HG02763 (cell line): ENCODE measurements around the gene MIEF1.

Source experiments
- ATAC-seq: cut with Tn5 transposase; IDR thresholded peaks from one replicate; pipeline ENCODE4 v1.9.1; 2021; ENCODE audit warnings: mild to moderate bottlenecking, moderate library complexity; ENCODE audit not compliant: unreplicated experiment

Gene MIEF1

DNA sequence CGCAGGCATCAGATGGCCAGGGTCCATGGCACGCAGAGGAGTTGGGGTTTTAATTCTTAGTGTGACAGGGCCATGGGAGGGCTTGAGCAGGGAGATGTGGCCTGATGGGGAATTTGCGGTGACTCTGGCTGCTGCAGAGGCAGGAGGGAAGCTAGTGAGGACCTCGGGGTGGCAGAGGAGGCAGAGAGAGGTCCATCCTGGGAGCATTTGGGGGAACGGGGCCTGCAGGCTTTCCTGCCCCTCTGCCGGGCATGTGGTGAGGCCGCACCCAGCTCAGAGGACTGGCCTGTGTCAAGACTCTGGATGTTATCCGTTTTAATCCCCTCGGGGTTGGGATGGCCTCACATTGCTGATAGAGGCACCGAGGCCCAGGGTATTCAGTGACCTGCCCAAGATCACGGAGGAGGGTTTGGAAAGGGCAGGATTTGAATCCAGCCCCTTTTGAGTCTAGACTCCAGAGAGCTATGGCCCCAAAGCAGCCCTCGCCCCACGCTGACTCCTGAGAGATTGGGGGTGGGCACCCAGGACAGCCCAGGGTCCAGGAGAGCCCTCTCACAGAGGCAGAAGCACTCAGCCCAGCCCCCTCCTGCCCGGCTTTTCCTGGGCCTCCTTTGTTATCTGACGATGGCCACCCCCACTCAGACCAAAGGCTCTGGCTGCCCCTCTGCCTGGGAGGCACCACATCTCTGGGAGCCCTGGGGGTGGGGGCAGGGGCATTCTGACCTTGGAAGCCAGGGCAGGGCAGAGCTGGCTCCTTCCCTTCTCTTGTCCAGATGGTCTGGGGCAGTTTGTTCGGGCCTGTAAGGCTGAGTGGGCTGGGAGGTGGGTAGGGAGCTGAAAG, 31.4 kb upstream of the MIEF1 start:
- ATAC-seq = no peak

DNA sequence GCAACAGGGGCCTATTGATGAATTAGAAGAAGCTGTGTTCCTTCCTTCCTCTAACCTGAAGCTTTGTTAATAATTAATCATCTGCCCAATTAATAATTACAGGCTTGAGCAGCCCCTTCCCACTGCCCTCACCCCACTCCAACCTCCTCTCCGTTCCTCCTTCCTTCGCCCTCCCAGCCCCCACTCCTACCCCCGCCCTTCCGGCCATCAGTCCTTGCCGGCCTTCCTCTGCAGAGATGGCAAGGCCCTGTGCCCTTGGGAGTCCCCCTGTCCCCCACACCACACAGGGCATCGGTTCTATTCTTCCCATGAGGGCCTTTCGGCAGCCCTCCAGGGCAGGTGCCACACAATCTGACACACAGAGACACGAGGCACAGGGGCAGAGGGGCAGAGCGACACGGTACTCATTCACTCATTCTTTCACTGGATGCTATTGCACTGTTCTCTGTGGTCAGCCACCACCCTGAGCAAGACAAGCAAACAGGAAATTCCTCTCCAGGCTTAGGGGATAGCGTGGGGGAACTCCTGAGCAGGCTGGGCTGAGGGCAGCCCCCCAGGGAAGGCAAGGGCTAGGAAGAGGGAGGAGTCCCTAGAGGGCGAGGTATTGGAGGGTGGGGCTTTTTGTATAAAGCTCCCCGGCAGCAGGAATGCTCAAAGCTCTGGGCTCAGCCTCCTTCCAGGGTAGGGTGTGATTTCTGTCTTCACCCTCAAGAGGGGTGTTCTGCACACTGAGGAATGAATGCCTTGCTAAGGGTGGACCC, 30.5 kb upstream of the MIEF1 start:
- ATAC-seq = no peak

DNA sequence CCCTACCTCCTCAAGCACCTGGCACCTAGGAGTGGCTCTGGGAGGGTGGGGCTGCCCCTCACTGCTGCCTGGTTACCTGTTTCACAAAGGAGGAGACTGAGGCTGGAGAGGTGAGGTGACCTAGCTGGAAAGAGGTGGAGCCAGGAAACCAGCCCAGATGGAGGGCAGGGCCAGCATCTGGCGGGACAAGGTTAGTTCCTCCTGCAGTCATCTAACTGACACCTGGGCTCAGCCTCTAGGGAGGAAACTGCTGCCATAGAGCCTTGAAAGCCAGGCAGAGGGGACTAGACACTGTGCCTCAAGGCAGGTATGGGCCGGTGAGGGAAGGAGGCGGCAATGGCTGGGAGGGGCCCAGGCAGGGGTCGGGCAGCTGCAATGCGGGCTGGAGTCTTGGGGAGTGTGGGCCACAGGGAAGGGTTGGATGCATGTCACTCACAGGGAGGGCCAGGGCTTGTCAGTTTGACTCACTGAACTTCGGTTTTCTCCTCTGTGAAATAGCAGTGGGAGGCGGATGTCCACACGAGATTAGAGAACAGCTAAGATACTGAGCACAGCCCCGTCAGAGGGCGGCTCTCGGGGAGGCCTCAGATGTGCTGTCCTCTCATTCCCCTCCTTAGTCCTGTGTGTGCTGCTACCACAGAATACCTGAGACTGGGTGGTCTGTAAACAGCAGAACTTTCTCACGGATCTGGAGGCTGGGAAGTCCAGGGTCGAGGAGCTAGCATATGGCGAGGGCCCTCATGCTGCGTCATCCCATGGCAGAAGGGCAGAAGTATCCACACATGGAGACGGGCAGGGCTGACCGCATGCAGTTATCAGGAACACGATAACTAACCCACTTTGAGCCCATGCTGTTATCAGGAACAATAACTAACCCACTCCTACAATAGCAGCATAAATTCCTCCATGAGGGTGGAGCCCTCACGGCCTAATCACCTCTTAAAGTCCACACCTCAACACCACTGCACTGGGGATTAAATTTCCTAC, 29.2 kb upstream of the MIEF1 start:
- ATAC-seq = no peak

GRCh38 chr22:39473851-39474250, 28.2 kb upstream of the MIEF1 start:
- no peak for ATAC-seq

DNA sequence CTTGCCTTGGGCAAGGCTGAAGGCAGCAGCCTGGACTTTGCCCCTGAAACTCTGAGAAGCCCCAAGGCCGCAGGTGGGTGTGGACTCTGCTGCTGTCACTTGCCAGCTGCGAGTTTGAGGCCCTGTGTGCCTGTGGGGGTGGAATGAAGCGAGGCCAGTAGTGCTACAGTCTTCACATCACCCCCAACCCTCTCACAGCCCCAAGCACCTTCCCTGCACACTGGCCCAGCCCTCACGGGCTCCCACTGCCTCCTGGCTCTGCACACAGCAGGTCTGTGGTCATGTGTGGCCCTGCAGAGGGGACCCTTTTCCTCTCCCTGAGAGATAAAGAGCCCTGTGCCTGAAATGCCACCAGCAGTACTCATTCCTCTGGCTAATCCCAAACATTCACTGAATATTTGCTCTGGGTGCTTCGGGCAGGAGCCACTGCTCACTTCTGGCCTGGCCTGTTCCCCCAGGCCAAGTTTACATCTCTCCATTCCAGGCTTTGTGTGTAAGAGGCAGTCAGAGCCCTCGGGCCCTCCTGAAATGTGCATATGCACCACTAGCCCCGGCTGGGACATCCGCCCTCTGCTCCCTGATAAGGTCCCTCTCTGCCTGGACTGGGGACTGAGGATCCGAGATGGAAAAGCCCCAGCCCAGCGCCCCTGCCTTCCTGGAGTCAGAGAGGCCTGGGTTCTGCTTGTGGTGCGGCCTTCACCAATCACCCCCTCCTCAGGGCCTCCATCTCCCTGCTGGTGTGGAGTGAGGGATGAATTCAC, 27.6 kb upstream of the MIEF1 start:
- no peak for ATAC-seq

DNA sequence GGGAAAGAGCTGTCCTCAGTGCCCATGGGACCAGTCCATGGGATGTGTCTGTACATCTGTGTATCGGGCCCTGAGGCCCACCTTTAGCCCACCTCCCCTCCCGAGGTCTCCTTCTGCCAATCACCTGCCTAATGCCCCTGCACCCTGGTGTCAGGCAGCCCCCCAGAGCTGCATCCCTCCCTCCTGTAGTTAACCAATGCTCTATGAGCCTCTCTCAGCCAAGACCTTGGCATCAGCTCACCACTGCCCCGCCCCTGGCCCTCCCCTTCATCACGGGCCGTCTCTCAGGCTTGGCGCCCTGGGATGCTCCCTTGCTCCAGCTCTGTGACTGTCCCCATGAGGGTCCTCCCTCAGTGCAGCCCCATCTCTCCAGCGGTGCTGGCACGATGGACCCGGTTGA, 26.8 kb upstream of the MIEF1 start:
- ATAC-seq = no peak

DNA sequence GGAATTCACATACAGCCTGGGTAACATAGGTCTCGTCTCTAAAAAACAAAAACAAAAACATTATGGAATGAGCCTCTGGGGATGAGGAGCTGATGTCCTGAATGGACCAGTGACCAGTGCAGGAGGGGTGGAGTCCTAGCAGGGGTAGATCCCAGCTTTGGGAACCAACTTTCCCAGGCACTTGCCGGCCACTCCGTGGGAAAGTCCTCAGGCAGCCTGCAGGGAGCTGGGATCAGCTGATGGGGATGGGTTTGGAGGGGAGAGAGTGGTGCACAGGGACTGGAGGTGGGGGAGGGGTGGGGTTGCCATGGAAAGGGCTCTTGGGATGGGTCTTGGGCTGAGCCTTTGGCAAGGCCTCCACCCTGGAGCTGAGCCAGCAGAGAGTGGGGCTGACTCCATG, 26.2 kb upstream of the MIEF1 start:
- no peak for ATAC-seq

- no peak for ATAC-seq
Measured at GRCh38 chr22:39476664-39477063, 25.4 kb upstream of the MIEF1 start.

GRCh38 chr22:39477542-39477941, 24.5 kb upstream of the MIEF1 start:
- ATAC-seq = no peak

GRCh38 chr22:39478441-39478850, 23.6 kb upstream of the MIEF1 start:
- no peak for ATAC-seq

- ATAC-seq = no peak
Measured at GRCh38 chr22:39479254-39479653, 22.8 kb upstream of the MIEF1 start.

DNA sequence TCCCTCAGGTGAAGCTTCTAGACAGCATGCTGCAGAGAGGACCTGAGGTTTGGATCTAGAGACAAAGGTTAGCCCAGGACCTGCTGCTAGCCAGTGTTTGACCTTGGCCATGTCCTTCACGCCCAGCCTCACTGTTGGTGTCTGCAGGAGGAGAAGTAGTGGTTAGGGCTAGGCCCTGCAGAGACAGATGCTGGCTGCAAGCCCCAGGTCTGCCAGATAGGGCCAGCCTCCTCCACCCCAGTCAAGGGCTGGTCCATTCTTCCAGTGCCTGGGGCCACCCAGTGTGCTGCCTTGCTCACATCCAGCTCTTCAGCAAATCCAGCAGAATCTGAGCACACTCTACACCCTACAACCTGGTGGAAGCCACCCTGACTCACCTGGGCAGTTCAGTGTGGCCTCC, 21.5 kb upstream of the MIEF1 start:
- ATAC-seq = no peak

GRCh38 chr22:39481054-39481453, 21.0 kb upstream of the MIEF1 start:
- no peak for ATAC-seq

GRCh38 chr22:39481595-39481994, 20.5 kb upstream of the MIEF1 start:
- ATAC-seq = no peak

GRCh38 chr22:39482768-39483167, 19.3 kb upstream of the MIEF1 start:
- ATAC-seq = no peak

DNA sequence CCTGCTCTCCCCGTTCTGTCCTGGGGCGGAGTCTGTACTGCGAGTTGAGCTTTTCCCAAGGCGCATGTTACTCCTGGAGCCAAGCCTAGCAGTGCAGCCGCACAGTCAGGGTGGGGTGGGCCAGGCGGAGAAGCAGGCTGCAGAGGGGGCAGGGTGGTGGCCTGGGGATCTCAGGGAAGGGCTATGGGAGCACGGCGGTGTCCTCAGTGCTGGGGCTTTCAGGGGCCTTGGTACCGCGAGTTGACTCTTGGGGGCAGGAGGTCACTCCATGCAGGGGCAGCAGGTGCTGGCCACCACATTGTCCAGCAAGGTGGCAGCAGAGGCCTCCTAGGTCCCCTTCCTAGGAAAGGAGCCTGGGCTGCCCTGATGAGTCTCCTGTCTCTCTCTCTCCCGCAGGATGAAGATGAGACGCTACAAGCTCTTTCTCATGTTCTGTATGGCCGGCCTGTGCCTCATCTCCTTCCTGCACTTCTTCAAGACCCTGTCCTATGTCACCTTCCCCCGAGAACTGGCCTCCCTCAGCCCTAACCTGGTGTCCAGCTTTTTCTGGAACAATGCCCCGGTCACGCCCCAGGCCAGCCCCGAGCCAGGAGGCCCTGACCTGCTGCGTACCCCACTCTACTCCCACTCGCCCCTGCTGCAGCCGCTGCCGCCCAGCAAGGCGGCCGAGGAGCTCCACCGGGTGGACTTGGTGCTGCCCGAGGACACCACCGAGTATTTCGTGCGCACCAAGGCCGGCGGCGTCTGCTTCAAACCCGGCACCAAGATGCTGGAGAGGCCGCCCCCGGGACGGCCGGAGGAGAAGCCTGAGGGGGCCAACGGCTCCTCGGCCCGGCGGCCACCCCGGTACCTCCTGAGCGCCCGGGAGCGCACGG, 14.9 kb upstream of the MIEF1 start:
- ATAC-seq = no peak

DNA sequence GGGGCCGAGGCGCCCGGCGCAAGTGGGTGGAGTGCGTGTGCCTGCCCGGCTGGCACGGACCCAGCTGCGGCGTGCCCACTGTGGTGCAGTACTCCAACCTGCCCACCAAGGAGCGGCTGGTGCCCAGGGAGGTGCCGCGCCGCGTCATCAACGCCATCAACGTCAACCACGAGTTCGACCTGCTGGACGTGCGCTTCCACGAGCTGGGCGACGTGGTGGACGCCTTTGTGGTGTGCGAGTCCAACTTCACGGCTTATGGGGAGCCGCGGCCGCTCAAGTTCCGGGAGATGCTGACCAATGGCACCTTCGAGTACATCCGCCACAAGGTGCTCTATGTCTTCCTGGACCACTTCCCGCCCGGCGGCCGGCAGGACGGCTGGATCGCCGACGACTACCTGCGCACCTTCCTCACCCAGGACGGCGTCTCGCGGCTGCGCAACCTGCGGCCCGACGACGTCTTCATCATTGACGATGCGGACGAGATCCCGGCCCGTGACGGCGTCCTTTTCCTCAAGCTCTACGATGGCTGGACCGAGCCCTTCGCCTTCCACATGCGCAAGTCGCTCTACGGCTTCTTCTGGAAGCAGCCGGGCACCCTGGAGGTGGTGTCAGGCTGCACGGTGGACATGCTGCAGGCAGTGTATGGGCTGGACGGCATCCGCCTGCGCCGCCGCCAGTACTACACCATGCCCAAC, 14.1 kb upstream of the MIEF1 start:
- no peak for ATAC-seq

GRCh38 chr22:39488563-39489083, 13.5 kb upstream of the MIEF1 start:
- ATAC-seq = no peak
